Colonic mucosa (tissue), 4 donors: ENCODE measurements around the gene DLG2. TPM values are rescaled to one million over a fixed set of nuclear protein-coding genes. Genes with fewer than 3 reads are reported as not detected.

ENCODE experiments used
- DNase-seq: peaks from one replicate; pipeline ENCODE4 v3.0.0-alpha.2; 2020
- H3K27ac ChIP-seq: fragments of 200-600 bp; one replicate; pipeline ENCODE4 v1.8.0; 2021
- H3K27me3 ChIP-seq: fragments of 200-600 bp; one replicate; pipeline ENCODE4 v1.8.0; 2021
- H3K36me3 ChIP-seq: fragments of 200-600 bp; one replicate; pipeline ENCODE4 v1.8.0; 2021
- H3K4me1 ChIP-seq: fragments of 200-600 bp; one replicate; pipeline ENCODE4 v1.8.0; 2021; ENCODE audit warnings: mild to moderate bottlenecking
- H3K4me3 ChIP-seq: fragments of 200-600 bp; one replicate; pipeline ENCODE4 v1.8.0; 2021
- H3K9ac ChIP-seq, 2 donors: one replicate each; pipeline ENCODE4 v1.7.0; 2013; ENCODE audit warnings: control low read depth in 2 of 2, low read depth in 2 of 2, low read length in 2 of 2
- H3K9me3 ChIP-seq: fragments of 200-600 bp; one replicate; pipeline ENCODE4 v1.8.0; 2021
- intact Hi-C: fragments of 100-400 bp; cut with DNase I; formaldehyde crosslinking; loops from one replicate; pipeline ENCODE4 v1.14.1; 2022
- total RNA-seq, 2 donors: library from RNA; stranded (reverse); fragmentation: NEBNext Ultra II Directional in 1 of 2; extraction: Animal tissue kit (Norgen Biotek cat#: 25700) in 1 of 2; gene quantifications; one replicate each; pipeline ENCODE4 v1.2.1, GENCODE V29; 2021
- TF ChIP-seq, protein P1 (sequence below): fragments of 200-600 bp; IDR thresholded peaks from one replicate; pipeline ENCODE4 v1.8.0; 2022; ENCODE audit warnings: antibody characterized with exemption, mild to moderate bottlenecking
- donor health status: healthy.
- donor health status: DM: no; HTN: no; CAD: no.
- donor health status: DM: no; HTN: no; CAD: no.

DLG2 gene
- total RNA-seq, 2 donors from 2014 or later: 1.4 to 3.3 TPM

DNA sequence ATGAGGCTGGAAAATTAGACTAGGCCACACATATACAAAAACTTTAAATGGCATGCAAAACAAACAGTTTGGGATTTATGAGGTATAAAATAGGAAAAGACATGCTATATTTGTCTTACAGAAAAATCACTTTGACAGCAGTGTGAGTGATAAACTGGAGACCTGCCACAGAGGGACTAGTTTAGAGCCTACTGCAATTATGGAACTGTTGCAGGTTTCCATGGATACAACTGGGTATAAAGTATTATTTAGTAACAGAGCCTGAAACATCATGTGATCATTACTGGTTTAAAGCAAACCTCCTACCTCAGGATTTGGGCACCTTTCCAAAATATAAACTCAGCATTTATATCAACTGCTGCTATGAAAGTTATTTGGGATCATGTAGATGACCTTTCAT lies 1032.5 kb downstream of the DLG2 start:
- Histone ChIP-seq H3K27ac (no peak overlapping the region), H3K4me3 (no peak overlapping the region), H3K27me3 (no peaks in the 10 kb centered on the region), H3K36me3 (no peaks in the 10 kb centered on the region), H3K9ac (no peak overlapping the region), H3K4me1 (no peaks in the 10 kb centered on the region), H3K9me3 (no peaks in the 10 kb centered on the region)
- TF ChIP-seq, protein P1, sequence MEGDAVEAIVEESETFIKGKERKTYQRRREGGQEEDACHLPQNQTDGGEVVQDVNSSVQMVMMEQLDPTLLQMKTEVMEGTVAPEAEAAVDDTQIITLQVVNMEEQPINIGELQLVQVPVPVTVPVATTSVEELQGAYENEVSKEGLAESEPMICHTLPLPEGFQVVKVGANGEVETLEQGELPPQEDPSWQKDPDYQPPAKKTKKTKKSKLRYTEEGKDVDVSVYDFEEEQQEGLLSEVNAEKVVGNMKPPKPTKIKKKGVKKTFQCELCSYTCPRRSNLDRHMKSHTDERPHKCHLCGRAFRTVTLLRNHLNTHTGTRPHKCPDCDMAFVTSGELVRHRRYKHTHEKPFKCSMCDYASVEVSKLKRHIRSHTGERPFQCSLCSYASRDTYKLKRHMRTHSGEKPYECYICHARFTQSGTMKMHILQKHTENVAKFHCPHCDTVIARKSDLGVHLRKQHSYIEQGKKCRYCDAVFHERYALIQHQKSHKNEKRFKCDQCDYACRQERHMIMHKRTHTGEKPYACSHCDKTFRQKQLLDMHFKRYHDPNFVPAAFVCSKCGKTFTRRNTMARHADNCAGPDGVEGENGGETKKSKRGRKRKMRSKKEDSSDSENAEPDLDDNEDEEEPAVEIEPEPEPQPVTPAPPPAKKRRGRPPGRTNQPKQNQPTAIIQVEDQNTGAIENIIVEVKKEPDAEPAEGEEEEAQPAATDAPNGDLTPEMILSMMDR: no peak
- intact Hi-C loops: no loop called here
- DNase-seq: no peak

DNA sequence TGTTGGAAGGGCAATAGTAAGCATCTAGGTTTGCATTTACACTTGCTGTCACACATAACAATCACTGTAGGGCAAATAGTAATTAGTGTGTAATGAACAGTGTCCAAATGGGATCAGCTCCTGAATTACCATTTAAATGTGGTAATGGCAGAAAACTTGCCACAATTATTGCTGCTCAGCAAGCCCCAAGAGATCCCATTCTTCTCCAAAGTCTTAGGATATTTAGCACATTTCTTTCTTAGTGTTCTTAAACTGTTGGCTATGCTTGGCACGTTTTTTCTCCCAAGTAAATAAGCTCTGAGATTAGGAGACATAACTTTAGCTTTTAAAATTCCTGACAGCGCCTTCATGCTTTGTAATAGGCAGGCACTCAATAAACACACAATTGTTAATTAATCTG lies 1037.0 kb downstream of the DLG2 start:
- TF ChIP-seq, protein P1: no peak
- DNase-seq: no peak
- no peak overlapping the region for H3K4me3 ChIP-seq
- intact Hi-C loops: no loop called here
- H3K4me1 ChIP-seq: no peaks in the 10 kb centered on the region
- no peak overlapping the region for H3K9ac ChIP-seq
- no peaks in the 10 kb centered on the region for H3K9me3 ChIP-seq
- H3K27me3 ChIP-seq: no peaks in the 10 kb centered on the region
- H3K27ac ChIP-seq: no peak overlapping the region
- no peaks in the 10 kb centered on the region for H3K36me3 ChIP-seq

DNA sequence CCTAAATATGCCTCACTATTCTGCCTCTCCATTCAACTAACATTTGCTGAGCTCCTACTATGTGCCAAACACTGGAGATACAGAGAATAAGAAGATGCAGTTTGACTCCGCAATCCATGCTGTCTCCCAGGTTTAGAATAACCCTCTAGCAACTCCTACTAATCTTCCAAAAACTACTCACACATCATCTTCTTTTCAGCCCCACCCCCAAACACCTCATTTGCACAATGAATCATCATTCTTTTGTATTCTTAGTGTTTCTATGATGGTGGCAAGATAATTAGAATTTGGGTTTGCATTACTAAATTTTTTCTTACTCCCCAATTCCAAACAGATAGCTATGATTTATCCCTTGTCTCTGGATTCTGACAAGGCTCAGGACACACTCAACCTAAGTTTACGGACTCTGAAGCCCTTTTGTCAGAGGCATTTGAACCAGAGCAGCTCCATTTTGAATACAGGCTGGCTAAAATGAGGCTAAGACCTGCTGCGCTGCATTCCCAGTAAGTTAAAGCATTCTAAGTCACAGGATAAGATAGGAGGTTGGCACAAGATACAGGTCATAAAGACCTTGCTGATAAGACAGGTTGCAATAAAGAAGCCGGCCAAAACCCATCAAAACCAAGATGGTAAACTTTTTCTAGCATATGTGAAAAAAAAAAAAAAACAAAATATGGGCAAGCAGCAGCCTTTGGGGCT lies 1038.9 kb downstream of the DLG2 start:
- H3K36me3 ChIP-seq: no peaks in the 10 kb centered on the region
- no peaks in the 10 kb centered on the region for H3K4me1 ChIP-seq
- TF ChIP-seq, protein P1: no peak
- no peak overlapping the region for H3K9ac ChIP-seq
- no peak overlapping the region for H3K27ac ChIP-seq
- H3K9me3 ChIP-seq: no peaks in the 10 kb centered on the region
- intact Hi-C loops: no loop called here
- no peaks in the 10 kb centered on the region for H3K27me3 ChIP-seq
- H3K4me3 ChIP-seq: no peak overlapping the region
- DNase-seq: peak; percentile 22

DNA sequence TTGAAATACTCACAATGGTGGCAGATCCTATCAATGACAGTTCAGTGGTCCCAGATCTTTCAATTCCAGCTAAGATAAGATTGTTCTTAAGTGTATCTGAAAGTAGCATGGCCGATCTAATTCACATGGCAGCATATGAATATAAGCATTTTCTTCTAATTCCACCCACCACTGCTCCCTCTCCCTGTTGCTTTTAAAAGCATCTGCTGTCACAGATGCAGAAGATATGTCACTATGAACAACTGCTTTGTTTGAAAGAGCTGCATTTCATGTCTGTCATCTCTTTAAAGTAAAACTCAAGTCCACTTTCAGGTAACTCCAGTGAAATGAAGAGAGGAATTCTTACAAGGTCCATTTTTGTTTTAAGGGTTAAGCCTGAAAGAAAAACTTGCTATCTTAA lies 1044.0 kb downstream of the DLG2 start:
- TF ChIP-seq, protein P1: no peak
- no peaks in the 10 kb centered on the region for H3K27me3 ChIP-seq
- H3K9me3 ChIP-seq: no peaks in the 10 kb centered on the region
- no peak overlapping the region for H3K27ac ChIP-seq
- intact Hi-C loops: no loop called here
- H3K36me3 ChIP-seq: no peaks in the 10 kb centered on the region
- H3K9ac ChIP-seq: no peak overlapping the region
- DNase-seq: no peak
- no peaks in the 10 kb centered on the region for H3K4me1 ChIP-seq
- no peak overlapping the region for H3K4me3 ChIP-seq

DNA sequence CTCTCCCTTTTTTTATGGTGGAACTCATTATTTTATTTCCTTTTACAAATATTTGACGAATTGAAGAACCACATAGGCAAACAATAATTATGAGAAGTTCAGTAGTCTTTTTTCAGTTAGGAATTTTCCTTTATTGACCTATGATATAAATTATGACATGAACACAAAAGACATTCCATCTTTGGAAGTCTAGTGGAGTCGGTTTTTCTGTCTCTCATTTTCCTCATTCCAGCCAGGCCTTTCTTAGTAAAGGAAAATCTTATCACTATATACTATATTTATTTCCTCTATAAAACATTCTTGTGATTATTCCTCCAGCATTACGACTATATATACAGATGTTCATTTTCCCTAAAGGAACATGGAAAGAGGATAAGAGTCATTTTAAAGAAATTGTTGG lies 1046.1 kb downstream of the DLG2 start:
- Histone ChIP-seq H3K9ac (no peak overlapping the region), H3K27me3 (no peaks in the 10 kb centered on the region), H3K27ac (peak overlapping the region; percentile 36), H3K36me3 (no peaks in the 10 kb centered on the region), H3K4me3 (no peak overlapping the region), H3K9me3 (no peaks in the 10 kb centered on the region), H3K4me1 (no peaks in the 10 kb centered on the region)
- no peak for DNase-seq
- intact Hi-C loops: no loop called here
- TF ChIP-seq, protein P1: no peak
